Measurements from ENCODE around the gene STAT5A.

Gene STAT5A

GRCh38 chr17:42323268-42323773, 35.0 kb downstream of the STAT5A start:
- in situ Hi-C loops (cut with MboI; ENCODE audit: low pct_unique_long_range_greater_than_20kb, low sequenced_read_pairs, unreplicated experiment): loop anchor here (5.0 to 25.0 kb wide), 2 partner anchors 74 to 189 kb away; no protein-coding TSS in a partner anchor
- DNase-seq (ENCODE audit: low spot score): no peak
- TF ChIP-seq, protein P1, sequence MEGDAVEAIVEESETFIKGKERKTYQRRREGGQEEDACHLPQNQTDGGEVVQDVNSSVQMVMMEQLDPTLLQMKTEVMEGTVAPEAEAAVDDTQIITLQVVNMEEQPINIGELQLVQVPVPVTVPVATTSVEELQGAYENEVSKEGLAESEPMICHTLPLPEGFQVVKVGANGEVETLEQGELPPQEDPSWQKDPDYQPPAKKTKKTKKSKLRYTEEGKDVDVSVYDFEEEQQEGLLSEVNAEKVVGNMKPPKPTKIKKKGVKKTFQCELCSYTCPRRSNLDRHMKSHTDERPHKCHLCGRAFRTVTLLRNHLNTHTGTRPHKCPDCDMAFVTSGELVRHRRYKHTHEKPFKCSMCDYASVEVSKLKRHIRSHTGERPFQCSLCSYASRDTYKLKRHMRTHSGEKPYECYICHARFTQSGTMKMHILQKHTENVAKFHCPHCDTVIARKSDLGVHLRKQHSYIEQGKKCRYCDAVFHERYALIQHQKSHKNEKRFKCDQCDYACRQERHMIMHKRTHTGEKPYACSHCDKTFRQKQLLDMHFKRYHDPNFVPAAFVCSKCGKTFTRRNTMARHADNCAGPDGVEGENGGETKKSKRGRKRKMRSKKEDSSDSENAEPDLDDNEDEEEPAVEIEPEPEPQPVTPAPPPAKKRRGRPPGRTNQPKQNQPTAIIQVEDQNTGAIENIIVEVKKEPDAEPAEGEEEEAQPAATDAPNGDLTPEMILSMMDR (IDR thresholded peaks at IDR 0.05; ENCODE audit: extremely low read depth, insufficient read depth, missing control alignments): no peak

GRCh38 chr17:42325026-42325425, 36.7 kb downstream of the STAT5A start:
- in situ Hi-C loops (cut with MboI; ENCODE audit: low pct_unique_long_range_greater_than_20kb, low sequenced_read_pairs, unreplicated experiment): no loop called here
- DNase-seq (ENCODE audit: low spot score): no peak

GRCh38 chr17:42329025-42329976, 41.0 kb downstream of the STAT5A start:
- DNase-seq (ENCODE audit: low spot score): no peak
- TF ChIP-seq, protein P1 (IDR thresholded peaks at IDR 0.05; ENCODE audit: extremely low read depth, insufficient read depth, missing control alignments): no peak
- in situ Hi-C loops (cut with MboI; ENCODE audit: low pct_unique_long_range_greater_than_20kb, low sequenced_read_pairs, unreplicated experiment): no loop called here

More at GRCh38 chr17:42325026-42325425, 36.7 kb downstream of the STAT5A start:
- TF ChIP-seq, protein P1 (IDR thresholded peaks at IDR 0.05; ENCODE audit: extremely low read depth, insufficient read depth, missing control alignments): no peak

- DNase-seq (ENCODE audit: low spot score): no peak
- in situ Hi-C loops (cut with MboI; ENCODE audit: low pct_unique_long_range_greater_than_20kb, low sequenced_read_pairs, unreplicated experiment): no loop called here
- TF ChIP-seq, protein P1 (IDR thresholded peaks at IDR 0.05; ENCODE audit: extremely low read depth, insufficient read depth, missing control alignments): no peak
These were observed 44.8 kb downstream of the STAT5A start for GRCh38 chr17:42333053-42333452.

DNA sequence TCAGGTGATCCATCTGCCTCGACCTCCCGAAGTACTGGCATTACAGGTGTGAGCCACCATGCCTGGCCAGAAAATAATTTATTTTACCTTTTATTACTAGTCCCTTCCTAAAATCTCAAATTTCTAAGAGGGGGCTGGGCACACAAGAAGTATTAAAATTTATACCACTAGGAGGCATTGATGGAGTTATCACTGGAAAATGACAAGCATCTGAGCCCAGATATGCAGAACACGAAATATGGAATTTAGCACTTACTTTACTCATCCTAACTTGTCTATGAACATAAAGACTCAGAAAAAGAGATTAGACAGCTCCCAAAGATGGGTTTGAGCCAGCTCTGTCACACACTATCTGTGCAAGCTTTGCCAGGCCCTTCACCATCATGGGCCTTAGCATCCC, 46.4 kb downstream of the STAT5A start:
- in situ Hi-C loops (cut with MboI; ENCODE audit: low pct_unique_long_range_greater_than_20kb, low sequenced_read_pairs, unreplicated experiment): no loop called here
- TF ChIP-seq, protein P1 (IDR thresholded peaks at IDR 0.05; ENCODE audit: extremely low read depth, insufficient read depth, missing control alignments): peak; percentile 6
- no peak for DNase-seq (ENCODE audit: low spot score)

DNA sequence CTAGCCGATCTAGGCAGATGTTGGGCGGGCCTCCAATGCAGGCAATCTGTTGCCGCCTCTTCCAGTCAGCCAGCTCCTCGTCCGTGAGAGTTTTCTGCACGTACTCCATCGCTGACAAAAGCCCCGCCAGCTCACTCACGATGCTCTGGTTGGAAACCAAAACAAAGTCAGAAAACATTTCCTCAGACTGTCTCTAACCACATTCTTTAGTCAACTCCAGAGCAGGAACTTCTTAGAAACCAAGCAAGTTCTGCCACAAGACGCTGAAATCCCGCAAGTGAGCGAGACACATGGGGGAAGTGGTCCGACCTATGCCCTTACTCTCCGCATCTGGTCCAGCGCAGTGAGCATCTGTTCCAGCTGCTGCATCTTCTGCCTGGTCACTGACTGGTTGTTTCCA, 49.1 kb downstream of the STAT5A start:
- in situ Hi-C loops (cut with MboI; ENCODE audit: low pct_unique_long_range_greater_than_20kb, low sequenced_read_pairs, unreplicated experiment): no loop called here
- TF ChIP-seq, protein P1 (IDR thresholded peaks at IDR 0.05; ENCODE audit: extremely low read depth, insufficient read depth, missing control alignments): no peak
- DNase-seq (ENCODE audit: low spot score): peak; percentile 72
